Astrocyte (in vitro differentiated cells and primary cell): Measurements from ENCODE around the gene USP36.

Experiments used
- EZH2 ChIP-seq: IDR thresholded peaks from 2 replicates; pipeline ENCODE4 v1.6.1; 2012; ENCODE audit warnings: mild to moderate bottlenecking, low read length, inconsistent platforms; ENCODE audit not compliant: insufficient read depth
- TF ChIP-seq, protein P1 (sequence below): IDR thresholded peaks from 2 replicates; pipeline ENCODE4 v1.5.1; 2011; ENCODE audit warnings: low read depth, mild to moderate bottlenecking, inconsistent platforms, low read length, moderate library complexity; ENCODE audit not compliant: insufficient read depth

GRCh38 chr17:78882540-78883088, 42.0 kb upstream of the USP36 start:
- TF ChIP-seq, protein P1, sequence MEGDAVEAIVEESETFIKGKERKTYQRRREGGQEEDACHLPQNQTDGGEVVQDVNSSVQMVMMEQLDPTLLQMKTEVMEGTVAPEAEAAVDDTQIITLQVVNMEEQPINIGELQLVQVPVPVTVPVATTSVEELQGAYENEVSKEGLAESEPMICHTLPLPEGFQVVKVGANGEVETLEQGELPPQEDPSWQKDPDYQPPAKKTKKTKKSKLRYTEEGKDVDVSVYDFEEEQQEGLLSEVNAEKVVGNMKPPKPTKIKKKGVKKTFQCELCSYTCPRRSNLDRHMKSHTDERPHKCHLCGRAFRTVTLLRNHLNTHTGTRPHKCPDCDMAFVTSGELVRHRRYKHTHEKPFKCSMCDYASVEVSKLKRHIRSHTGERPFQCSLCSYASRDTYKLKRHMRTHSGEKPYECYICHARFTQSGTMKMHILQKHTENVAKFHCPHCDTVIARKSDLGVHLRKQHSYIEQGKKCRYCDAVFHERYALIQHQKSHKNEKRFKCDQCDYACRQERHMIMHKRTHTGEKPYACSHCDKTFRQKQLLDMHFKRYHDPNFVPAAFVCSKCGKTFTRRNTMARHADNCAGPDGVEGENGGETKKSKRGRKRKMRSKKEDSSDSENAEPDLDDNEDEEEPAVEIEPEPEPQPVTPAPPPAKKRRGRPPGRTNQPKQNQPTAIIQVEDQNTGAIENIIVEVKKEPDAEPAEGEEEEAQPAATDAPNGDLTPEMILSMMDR, result no peak
- TF ChIP-seq EZH2, result no peak
